ENCODE data around the gene DOC2B. TPM values are rescaled to one million over a fixed set of nuclear protein-coding genes. Genes with fewer than 3 reads are reported as not detected.

Gene DOC2B
- polyA plus RNA-seq, 1 donor (not counting 4 experiments of a cell fraction or from before 2014, with no cell fraction given) = not detected

DNA sequence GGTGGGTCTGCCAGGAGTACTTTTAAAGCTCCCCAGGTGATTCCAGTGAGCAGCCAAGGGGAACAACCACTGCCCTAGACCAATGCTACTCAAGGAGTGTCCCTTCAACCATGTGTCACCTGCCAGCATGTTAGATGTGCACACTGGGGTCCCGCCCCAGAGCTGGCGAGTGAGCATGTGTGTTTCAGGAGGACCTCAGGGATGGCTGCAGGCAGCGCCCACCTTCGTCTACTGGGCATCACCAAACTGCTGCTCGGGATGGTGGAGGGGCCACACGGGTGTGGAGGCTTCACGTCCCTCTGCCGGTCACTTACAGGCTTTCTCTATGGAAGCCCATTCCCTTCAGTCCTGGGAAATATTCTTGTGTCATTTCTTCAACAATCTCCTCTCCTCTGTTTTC is 29.0 kb upstream of the DOC2B start:
- Histone ChIP-seq H4K20me1 (ENCODE audit: control insufficient read depth, extremely low read depth, insufficient read depth, low read length) (no peaks in the 10 kb centered on the region), H3K4me1 (ENCODE audit: control insufficient read depth, extremely low read depth, insufficient read depth, low read length) (no peaks in the 10 kb centered on the region), H3K79me2 (ENCODE audit: control insufficient read depth, insufficient read depth, low read length) (no peaks in the 10 kb centered on the region), H3K36me3 (ENCODE audit: control insufficient read depth in 2 of 2, extremely low read depth in 1 of 2, insufficient read depth in 2 of 2, low read length in 2 of 2) (no peaks in the 10 kb centered on the region), H3K4me2 (ENCODE audit: control insufficient read depth, extremely low read depth, insufficient read depth, low read depth, low read length) (no peak overlapping the region), H3K9me1 (ENCODE audit: control insufficient read depth, extremely low read depth, insufficient read depth, low read length) (no peaks in the 10 kb centered on the region), H3K27me3 (ENCODE audit: control insufficient read depth, extremely low read depth, insufficient read depth, low read length) (peaks cover 20% of the 10 kb centered on the region), H3K9me3 (ENCODE audit: control insufficient read depth, low read depth, low read length) (no peaks in the 10 kb centered on the region), H3K4me3 (ENCODE audit: control insufficient read depth in 2 of 3, extremely low read depth in 1 of 3, insufficient read depth in 2 of 3, low read depth in 1 of 3, low read length in 3 of 3) (no peak overlapping the region), H3K9ac (ENCODE audit: control insufficient read depth, extremely low read depth, insufficient read depth, low read length) (no peak overlapping the region), H2AFZ (ENCODE audit: control insufficient read depth, low read length) (no peak overlapping the region), H3K27ac (ENCODE audit: control insufficient read depth, insufficient read depth, low read length) (no peak overlapping the region)
- DNase-seq (ENCODE audit: low read depth, low spot score) = no peak
- TF ChIP-seq EZH2 (IDR thresholded peaks at IDR 0.05; ENCODE audit: low read length) = no peak
- TF ChIP-seq, protein P1, sequence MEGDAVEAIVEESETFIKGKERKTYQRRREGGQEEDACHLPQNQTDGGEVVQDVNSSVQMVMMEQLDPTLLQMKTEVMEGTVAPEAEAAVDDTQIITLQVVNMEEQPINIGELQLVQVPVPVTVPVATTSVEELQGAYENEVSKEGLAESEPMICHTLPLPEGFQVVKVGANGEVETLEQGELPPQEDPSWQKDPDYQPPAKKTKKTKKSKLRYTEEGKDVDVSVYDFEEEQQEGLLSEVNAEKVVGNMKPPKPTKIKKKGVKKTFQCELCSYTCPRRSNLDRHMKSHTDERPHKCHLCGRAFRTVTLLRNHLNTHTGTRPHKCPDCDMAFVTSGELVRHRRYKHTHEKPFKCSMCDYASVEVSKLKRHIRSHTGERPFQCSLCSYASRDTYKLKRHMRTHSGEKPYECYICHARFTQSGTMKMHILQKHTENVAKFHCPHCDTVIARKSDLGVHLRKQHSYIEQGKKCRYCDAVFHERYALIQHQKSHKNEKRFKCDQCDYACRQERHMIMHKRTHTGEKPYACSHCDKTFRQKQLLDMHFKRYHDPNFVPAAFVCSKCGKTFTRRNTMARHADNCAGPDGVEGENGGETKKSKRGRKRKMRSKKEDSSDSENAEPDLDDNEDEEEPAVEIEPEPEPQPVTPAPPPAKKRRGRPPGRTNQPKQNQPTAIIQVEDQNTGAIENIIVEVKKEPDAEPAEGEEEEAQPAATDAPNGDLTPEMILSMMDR (optimal IDR thresholded peaks at IDR 0.05 in 1 of 3, IDR thresholded peaks at IDR 0.05 in 1 of 3, conservative IDR thresholded peaks at IDR 0.05 in 1 of 3; ENCODE audit: extremely low read depth in 1 of 3, insufficient read depth in 2 of 3, low read length in 3 of 3) = no peak
- dilution Hi-C loops (cut with MboI; ENCODE audit: extremely low pct_ligation_motif_present, low sequenced_read_pairs) = no loop called here
- no peak for FAIRE-seq

DNA sequence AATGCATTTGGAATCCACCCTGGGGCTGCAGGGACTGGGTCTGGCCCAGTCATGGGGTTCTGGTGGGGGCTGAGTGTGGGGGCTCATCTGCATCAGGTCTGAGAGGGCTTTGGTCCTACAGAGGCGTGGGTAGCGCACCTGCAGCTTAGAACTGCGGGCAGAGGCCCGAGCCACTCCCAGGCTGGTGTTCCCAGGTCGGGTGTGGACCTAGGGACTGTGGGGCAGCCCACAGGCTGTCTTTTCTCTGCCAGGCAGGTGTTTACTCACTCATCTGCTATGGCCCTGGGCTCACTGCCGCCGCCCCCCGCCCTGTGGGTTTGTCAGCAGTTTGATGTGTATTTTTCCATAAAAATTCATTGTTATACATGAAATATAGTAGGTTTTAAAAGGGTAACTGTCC is 27.0 kb upstream of the DOC2B start:
- Histone ChIP-seq H3K27ac (ENCODE audit: control insufficient read depth, insufficient read depth, low read length) (no peak overlapping the region), H3K4me1 (ENCODE audit: control insufficient read depth, extremely low read depth, insufficient read depth, low read length) (no peaks in the 10 kb centered on the region), H2AFZ (ENCODE audit: control insufficient read depth, low read length) (no peak overlapping the region), H3K4me3 (ENCODE audit: control insufficient read depth in 2 of 3, extremely low read depth in 1 of 3, insufficient read depth in 2 of 3, low read depth in 1 of 3, low read length in 3 of 3) (no peak overlapping the region), H3K9ac (ENCODE audit: control insufficient read depth, extremely low read depth, insufficient read depth, low read length) (no peak overlapping the region), H3K4me2 (ENCODE audit: control insufficient read depth, extremely low read depth, insufficient read depth, low read depth, low read length) (no peak overlapping the region), H3K36me3 (ENCODE audit: control insufficient read depth in 2 of 2, extremely low read depth in 1 of 2, insufficient read depth in 2 of 2, low read length in 2 of 2) (no peaks in the 10 kb centered on the region), H3K9me1 (ENCODE audit: control insufficient read depth, extremely low read depth, insufficient read depth, low read length) (no peaks in the 10 kb centered on the region), H4K20me1 (ENCODE audit: control insufficient read depth, extremely low read depth, insufficient read depth, low read length) (no peaks in the 10 kb centered on the region), H3K79me2 (ENCODE audit: control insufficient read depth, insufficient read depth, low read length) (no peaks in the 10 kb centered on the region), H3K27me3 (ENCODE audit: control insufficient read depth, extremely low read depth, insufficient read depth, low read length) (peaks cover 25% of the 10 kb centered on the region), H3K9me3 (ENCODE audit: control insufficient read depth, low read depth, low read length) (no peaks in the 10 kb centered on the region)
- dilution Hi-C loops (cut with MboI; ENCODE audit: extremely low pct_ligation_motif_present, low sequenced_read_pairs) = no loop called here
- no peak for TF ChIP-seq EZH2 (IDR thresholded peaks at IDR 0.05; ENCODE audit: low read length)
- DNase-seq (ENCODE audit: low read depth, low spot score) (no peak), FAIRE-seq (no peak)

DNA sequence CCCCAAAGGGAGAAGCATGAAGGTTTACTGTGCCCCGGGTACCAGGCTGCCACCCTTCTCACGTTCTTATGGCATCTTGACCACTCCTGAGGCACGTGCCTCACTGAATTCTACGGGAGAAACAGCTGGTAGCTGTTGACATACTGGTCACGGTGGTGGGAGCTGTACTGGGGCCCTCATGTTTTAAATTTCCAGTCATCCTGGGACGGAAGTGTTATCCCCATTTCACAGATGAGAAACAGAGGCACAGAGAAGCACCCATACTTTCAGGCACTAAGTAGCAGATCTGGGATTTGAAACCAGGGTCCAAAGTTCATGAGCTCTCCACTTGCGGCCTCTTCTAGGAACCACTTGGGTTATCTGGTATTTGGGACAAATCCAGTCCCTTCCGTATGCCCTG is 26.3 kb upstream of the DOC2B start:
- Histone ChIP-seq H3K4me1 (ENCODE audit: control insufficient read depth, extremely low read depth, insufficient read depth, low read length) (no peaks in the 10 kb centered on the region), H3K9me3 (ENCODE audit: control insufficient read depth, low read depth, low read length) (no peaks in the 10 kb centered on the region), H3K9ac (ENCODE audit: control insufficient read depth, extremely low read depth, insufficient read depth, low read length) (no peak overlapping the region), H3K9me1 (ENCODE audit: control insufficient read depth, extremely low read depth, insufficient read depth, low read length) (no peaks in the 10 kb centered on the region), H3K79me2 (ENCODE audit: control insufficient read depth, insufficient read depth, low read length) (no peaks in the 10 kb centered on the region), H3K4me2 (ENCODE audit: control insufficient read depth, extremely low read depth, insufficient read depth, low read depth, low read length) (no peak overlapping the region), H3K4me3 (ENCODE audit: control insufficient read depth in 2 of 3, extremely low read depth in 1 of 3, insufficient read depth in 2 of 3, low read depth in 1 of 3, low read length in 3 of 3) (no peak overlapping the region), H3K27me3 (ENCODE audit: control insufficient read depth, extremely low read depth, insufficient read depth, low read length) (peaks cover 25% of the 10 kb centered on the region), H4K20me1 (ENCODE audit: control insufficient read depth, extremely low read depth, insufficient read depth, low read length) (no peaks in the 10 kb centered on the region), H2AFZ (ENCODE audit: control insufficient read depth, low read length) (no peak overlapping the region), H3K36me3 (ENCODE audit: control insufficient read depth in 2 of 2, extremely low read depth in 1 of 2, insufficient read depth in 2 of 2, low read length in 2 of 2) (no peaks in the 10 kb centered on the region), H3K27ac (ENCODE audit: control insufficient read depth, insufficient read depth, low read length) (no peak overlapping the region)
- FAIRE-seq (no peak), DNase-seq (ENCODE audit: low read depth, low spot score) (no peak)
- dilution Hi-C loops (cut with MboI; ENCODE audit: extremely low pct_ligation_motif_present, low sequenced_read_pairs) = no loop called here
- TF ChIP-seq, protein P1 (optimal IDR thresholded peaks at IDR 0.05 in 1 of 3, IDR thresholded peaks at IDR 0.05 in 1 of 3, conservative IDR thresholded peaks at IDR 0.05 in 1 of 3; ENCODE audit: extremely low read depth in 1 of 3, insufficient read depth in 2 of 3, low read length in 3 of 3) = no peak
- no peak for TF ChIP-seq EZH2 (IDR thresholded peaks at IDR 0.05; ENCODE audit: low read length)
